ENCODE data around the gene CACNG7.

- TF ChIP-seq, protein P1, sequence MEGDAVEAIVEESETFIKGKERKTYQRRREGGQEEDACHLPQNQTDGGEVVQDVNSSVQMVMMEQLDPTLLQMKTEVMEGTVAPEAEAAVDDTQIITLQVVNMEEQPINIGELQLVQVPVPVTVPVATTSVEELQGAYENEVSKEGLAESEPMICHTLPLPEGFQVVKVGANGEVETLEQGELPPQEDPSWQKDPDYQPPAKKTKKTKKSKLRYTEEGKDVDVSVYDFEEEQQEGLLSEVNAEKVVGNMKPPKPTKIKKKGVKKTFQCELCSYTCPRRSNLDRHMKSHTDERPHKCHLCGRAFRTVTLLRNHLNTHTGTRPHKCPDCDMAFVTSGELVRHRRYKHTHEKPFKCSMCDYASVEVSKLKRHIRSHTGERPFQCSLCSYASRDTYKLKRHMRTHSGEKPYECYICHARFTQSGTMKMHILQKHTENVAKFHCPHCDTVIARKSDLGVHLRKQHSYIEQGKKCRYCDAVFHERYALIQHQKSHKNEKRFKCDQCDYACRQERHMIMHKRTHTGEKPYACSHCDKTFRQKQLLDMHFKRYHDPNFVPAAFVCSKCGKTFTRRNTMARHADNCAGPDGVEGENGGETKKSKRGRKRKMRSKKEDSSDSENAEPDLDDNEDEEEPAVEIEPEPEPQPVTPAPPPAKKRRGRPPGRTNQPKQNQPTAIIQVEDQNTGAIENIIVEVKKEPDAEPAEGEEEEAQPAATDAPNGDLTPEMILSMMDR (IDR thresholded peaks at IDR 0.05; ENCODE audit: insufficient read depth, low read length): no peak
- TF ChIP-seq POLR2AphosphoS5 (IDR thresholded peaks at IDR 0.05; ENCODE audit: low read depth): no peak
- TF ChIP-seq, protein P2, sequence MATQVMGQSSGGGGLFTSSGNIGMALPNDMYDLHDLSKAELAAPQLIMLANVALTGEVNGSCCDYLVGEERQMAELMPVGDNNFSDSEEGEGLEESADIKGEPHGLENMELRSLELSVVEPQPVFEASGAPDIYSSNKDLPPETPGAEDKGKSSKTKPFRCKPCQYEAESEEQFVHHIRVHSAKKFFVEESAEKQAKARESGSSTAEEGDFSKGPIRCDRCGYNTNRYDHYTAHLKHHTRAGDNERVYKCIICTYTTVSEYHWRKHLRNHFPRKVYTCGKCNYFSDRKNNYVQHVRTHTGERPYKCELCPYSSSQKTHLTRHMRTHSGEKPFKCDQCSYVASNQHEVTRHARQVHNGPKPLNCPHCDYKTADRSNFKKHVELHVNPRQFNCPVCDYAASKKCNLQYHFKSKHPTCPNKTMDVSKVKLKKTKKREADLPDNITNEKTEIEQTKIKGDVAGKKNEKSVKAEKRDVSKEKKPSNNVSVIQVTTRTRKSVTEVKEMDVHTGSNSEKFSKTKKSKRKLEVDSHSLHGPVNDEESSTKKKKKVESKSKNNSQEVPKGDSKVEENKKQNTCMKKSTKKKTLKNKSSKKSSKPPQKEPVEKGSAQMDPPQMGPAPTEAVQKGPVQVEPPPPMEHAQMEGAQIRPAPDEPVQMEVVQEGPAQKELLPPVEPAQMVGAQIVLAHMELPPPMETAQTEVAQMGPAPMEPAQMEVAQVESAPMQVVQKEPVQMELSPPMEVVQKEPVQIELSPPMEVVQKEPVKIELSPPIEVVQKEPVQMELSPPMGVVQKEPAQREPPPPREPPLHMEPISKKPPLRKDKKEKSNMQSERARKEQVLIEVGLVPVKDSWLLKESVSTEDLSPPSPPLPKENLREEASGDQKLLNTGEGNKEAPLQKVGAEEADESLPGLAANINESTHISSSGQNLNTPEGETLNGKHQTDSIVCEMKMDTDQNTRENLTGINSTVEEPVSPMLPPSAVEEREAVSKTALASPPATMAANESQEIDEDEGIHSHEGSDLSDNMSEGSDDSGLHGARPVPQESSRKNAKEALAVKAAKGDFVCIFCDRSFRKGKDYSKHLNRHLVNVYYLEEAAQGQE (IDR thresholded peaks at IDR 0.05; ENCODE audit: insufficient replicate concordance, low read depth): no peak
Measured at GRCh38 chr19:53871454-53871853, 37.6 kb upstream of the CACNG7 start.
